Astrocyte of the cerebellum (primary cell): ENCODE results near the gene SLCO4A1.

ENCODE experiments used
- DNase-seq: peaks from one replicate; pipeline ENCODE4 v3.0.0-alpha.2; 2011; ENCODE audit warnings: low read depth
- H3K4me3 ChIP-seq: 2 replicates; pipeline ENCODE4 v1.5.1; 2011; ENCODE audit warnings: mild to moderate bottlenecking, low read depth, low read length, moderate library complexity
- CTCF ChIP-seq: IDR thresholded peaks from 2 replicates; pipeline ENCODE4 v1.5.1; 2012; ENCODE audit warnings: low read length, low read depth, moderate library complexity, mild to moderate bottlenecking; ENCODE audit errors: missing control alignments
- in situ Hi-C: cut with HindIII; loops from 2 replicates; pipeline ENCODE4 v1.10.0; 2017; ENCODE audit warnings: low sequenced_read_pairs

Gene SLCO4A1

GRCh38 chr20:62697468-62697912 is 55.2 kb downstream of the SLCO4A1 start:
- no peak for DNase-seq
- in situ Hi-C loops: no loop called here
- TF ChIP-seq CTCF: no peak
- no peak overlapping the region for H3K4me3 ChIP-seq

GRCh38 chr20:62698231-62698630 is 55.9 kb downstream of the SLCO4A1 start:
- DNase-seq: no peak
- no peak for TF ChIP-seq CTCF
- in situ Hi-C loops: no loop called here

GRCh38 chr20:62699296-62699695 is 57.0 kb downstream of the SLCO4A1 start:
- in situ Hi-C loops: no loop called here
- DNase-seq: no peak
- no peak for TF ChIP-seq CTCF
- no peak overlapping the region for H3K4me3 ChIP-seq

More at GRCh38 chr20:62698231-62698630, 55.9 kb downstream of the SLCO4A1 start:
- no peak overlapping the region for H3K4me3 ChIP-seq

GRCh38 chr20:62699741-62700140 is 57.4 kb downstream of the SLCO4A1 start:
- no peak overlapping the region for H3K4me3 ChIP-seq
- TF ChIP-seq CTCF: no peak
- in situ Hi-C loops: no loop called here
- DNase-seq: no peak

- in situ Hi-C loops: no loop called here
- H3K4me3 ChIP-seq: no peak overlapping the region
- DNase-seq: no peak
Observed at GRCh38 chr20:62700261-62700930, 58.1 kb downstream of the SLCO4A1 start.

More at GRCh38 chr20:62700261-62700930, 58.1 kb downstream of the SLCO4A1 start:
- TF ChIP-seq CTCF: no peak
